Activated CD4-positive, CD25-positive, alpha-beta regulatory T cell treated with anti-CD3 and anti-CD28 coated beads, Interleukin-2, amount 50 U/mL, for 16 hours (primary cell): ENCODE results near the gene TMEM168.

ENCODE experiments used
- DNase-seq: peaks from one replicate; pipeline ENCODE4 v3.0.0-alpha.2; 2020; ENCODE audit warnings: low read depth, low spot score

The TMEM168 gene

DNA sequence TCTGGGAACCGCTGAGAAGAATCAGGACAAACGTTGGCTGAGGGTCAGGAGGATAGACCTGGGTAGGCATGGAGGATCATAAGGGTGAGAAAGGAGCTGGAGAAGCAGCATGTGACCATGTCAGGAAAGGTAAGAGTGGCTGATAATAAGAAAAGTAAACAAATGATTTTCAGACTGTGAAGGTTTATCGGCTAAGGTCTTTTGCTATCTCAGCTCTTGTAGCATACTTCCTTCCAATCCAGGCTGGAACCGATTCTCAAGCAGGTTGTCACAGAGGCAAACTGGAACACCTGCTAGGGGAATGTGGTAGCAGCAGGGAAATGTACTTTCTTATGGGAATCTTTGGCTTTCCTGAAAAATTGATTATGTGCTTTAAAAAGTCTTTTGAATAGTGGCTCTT lies 74.7 kb downstream of the TMEM168 start:
- DNase-seq, result no peak

DNA sequence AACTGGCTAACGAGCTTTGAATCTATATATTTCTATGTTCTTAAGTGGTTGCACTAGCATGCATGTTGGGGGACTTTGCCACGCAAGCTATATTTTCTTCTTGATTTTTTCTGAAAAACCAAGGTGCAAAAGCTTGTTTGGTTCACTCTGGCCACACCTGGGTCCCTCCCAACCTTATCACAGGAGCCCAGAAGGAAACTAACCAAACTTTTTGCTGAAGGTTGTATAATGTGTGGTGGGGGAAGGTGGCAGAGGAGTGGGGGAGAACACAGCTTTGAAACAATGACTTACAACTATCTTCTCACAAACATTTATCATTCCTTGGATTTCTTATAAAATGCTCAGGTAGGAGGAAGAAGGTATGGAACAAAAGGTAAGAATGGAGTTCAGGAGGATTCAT lies 75.3 kb downstream of the TMEM168 start:
- DNase-seq, result no peak
